NOMO-1 treated with dmso at 0.1 percent for 144 hours (cell line): ENCODE measurements around the gene KNOP1.

Experiments used
- DNase-seq: peaks from one replicate; lab custom pipeline; 2025; ENCODE audit not compliant: unreplicated experiment; lab: John Stamatoyannopoulos, UW

KNOP1 gene

GRCh38 chr16:19708296-19709205 is 9.5 kb downstream of the KNOP1 start:
- no peak for DNase-seq

GRCh38 chr16:19707569-19708295 is 10.3 kb downstream of the KNOP1 start:
- DNase-seq: no peak

GRCh38 chr16:19706846-19707245 is 11.2 kb downstream of the KNOP1 start:
- DNase-seq: no peak

- DNase-seq: no peak
Measured at GRCh38 chr16:19705843-19706242, 12.2 kb downstream of the KNOP1 start.

GRCh38 chr16:19705146-19705501 is 12.9 kb downstream of the KNOP1 start:
- DNase-seq: no peak

GRCh38 chr16:19704321-19705145 is 13.5 kb downstream of the KNOP1 start:
- DNase-seq: no peak

GRCh38 chr16:19703172-19703889 is 14.7 kb downstream of the KNOP1 start:
- DNase-seq: no peak

- DNase-seq: no peak
Measured at GRCh38 chr16:19701091-19701490, 16.9 kb downstream of the KNOP1 start.

- DNase-seq: no peak
Measured at GRCh38 chr16:19700319-19700781, 17.7 kb downstream of the KNOP1 start.

GRCh38 chr16:19699472-19699871 is 18.6 kb downstream of the KNOP1 start:
- no peak for DNase-seq

GRCh38 chr16:19698480-19699465 is 19.3 kb downstream of the KNOP1 start:
- DNase-seq: no peak

- no peak for DNase-seq
Measured at GRCh38 chr16:19697756-19698318, 20.2 kb downstream of the KNOP1 start.

- no peak for DNase-seq
Measured at GRCh38 chr16:19696961-19697360, 21.1 kb downstream of the KNOP1 start.

GRCh38 chr16:19696328-19696727 is 21.7 kb downstream of the KNOP1 start:
- no peak for DNase-seq

GRCh38 chr16:19694989-19695388 is 23.0 kb downstream of the KNOP1 start:
- DNase-seq: no peak

GRCh38 chr16:19691161-19691711 is 26.8 kb downstream of the KNOP1 start:
- DNase-seq: no peak

- no peak for DNase-seq
Measured at GRCh38 chr16:19690196-19690595, 27.8 kb downstream of the KNOP1 start.

GRCh38 chr16:19689342-19689741 is 28.7 kb downstream of the KNOP1 start:
- no peak for DNase-seq
